Epithelial cell of proximal tubule (primary cell): ENCODE data around the gene RASA3. TPM values are rescaled to one million over a fixed set of nuclear protein-coding genes. Genes with fewer than 3 reads are reported as not detected.

Experiments used
- DNase-seq: peaks from one replicate; pipeline ENCODE4 v3.0.0-alpha.2; 2011; ENCODE audit warnings: low read depth
- H3K4me3 ChIP-seq: 2 replicates; pipeline ENCODE4 v1.5.1; 2011; ENCODE audit warnings: low read depth, mild to moderate bottlenecking, low read length
- total RNA-seq: library from RNA; depleted of rRNA; stranded (reverse); fragments of >200 nt; gene quantifications from 2 replicates; pipeline ENCODE4 v1.2.3, GENCODE V29; 2015
- TF ChIP-seq, protein P1 (sequence below): conservative IDR thresholded peaks from 2 replicates; pipeline ENCODE4 v1.5.1; 2012; ENCODE audit warnings: low read depth, mild to moderate bottlenecking, low read length

Gene RASA3
- total RNA-seq, 1 donor from 2014 or later, result 25.7 TPM

DNA sequence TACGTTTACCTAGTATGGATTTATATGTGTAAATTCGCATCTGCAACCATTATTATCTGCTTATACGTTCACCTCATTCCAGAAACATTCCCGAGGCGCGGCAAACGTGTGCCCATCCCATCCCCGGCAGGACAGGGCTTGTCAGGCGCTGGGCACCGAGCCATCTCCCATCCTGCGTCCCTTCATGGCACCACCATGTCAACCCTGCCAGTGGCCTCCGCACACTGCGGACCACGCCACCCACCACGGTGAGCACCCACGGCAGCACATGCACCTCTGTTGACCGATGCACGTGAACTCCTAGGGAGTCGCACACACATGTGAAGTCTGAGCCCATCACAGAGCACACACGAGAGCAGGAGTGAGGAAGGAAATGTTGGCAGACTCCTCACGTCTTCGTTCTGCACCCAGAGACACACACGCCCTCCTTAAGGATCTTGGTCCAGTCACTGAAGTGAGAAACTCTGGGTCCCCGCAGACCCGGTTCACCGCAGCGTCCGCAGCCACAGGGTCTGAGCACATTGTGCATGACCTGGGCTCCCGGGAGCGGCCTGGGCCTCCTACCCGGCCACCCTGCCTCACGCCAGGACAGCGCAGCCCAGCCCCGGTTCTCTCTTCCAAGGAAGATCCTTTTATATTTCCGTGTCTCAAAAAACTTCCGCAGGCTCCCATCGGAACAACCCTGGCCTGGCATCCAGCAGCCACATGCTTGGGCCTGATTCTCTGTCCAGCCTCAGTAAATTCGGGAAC, 90.2 kb downstream of the RASA3 start:
- TF ChIP-seq, protein P1, sequence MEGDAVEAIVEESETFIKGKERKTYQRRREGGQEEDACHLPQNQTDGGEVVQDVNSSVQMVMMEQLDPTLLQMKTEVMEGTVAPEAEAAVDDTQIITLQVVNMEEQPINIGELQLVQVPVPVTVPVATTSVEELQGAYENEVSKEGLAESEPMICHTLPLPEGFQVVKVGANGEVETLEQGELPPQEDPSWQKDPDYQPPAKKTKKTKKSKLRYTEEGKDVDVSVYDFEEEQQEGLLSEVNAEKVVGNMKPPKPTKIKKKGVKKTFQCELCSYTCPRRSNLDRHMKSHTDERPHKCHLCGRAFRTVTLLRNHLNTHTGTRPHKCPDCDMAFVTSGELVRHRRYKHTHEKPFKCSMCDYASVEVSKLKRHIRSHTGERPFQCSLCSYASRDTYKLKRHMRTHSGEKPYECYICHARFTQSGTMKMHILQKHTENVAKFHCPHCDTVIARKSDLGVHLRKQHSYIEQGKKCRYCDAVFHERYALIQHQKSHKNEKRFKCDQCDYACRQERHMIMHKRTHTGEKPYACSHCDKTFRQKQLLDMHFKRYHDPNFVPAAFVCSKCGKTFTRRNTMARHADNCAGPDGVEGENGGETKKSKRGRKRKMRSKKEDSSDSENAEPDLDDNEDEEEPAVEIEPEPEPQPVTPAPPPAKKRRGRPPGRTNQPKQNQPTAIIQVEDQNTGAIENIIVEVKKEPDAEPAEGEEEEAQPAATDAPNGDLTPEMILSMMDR, result no peak
- no peak overlapping the region for H3K4me3 ChIP-seq
- DNase-seq, result no peak

DNA sequence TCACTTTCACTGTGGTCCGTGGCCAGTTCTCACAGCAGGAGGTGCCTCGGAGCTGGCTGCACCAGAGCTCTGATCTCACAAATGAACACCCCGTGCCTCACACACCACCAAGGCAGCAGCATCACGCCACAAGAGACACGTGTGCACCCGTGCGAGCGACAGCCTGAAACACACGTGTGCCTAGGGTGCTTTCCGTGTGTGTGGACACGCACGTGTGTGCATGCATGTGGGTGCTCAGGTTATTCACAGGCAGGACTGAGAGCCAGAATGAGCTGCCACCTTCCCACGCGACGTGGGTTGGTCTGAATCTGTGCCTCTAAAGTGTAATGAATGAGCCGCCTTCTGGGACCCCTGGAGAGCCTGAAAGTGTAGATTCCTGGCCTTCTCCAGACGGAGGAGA, 90.9 kb downstream of the RASA3 start:
- H3K4me3 ChIP-seq, result no peak overlapping the region
- no peak for DNase-seq
- TF ChIP-seq, protein P1, result no peak

DNA sequence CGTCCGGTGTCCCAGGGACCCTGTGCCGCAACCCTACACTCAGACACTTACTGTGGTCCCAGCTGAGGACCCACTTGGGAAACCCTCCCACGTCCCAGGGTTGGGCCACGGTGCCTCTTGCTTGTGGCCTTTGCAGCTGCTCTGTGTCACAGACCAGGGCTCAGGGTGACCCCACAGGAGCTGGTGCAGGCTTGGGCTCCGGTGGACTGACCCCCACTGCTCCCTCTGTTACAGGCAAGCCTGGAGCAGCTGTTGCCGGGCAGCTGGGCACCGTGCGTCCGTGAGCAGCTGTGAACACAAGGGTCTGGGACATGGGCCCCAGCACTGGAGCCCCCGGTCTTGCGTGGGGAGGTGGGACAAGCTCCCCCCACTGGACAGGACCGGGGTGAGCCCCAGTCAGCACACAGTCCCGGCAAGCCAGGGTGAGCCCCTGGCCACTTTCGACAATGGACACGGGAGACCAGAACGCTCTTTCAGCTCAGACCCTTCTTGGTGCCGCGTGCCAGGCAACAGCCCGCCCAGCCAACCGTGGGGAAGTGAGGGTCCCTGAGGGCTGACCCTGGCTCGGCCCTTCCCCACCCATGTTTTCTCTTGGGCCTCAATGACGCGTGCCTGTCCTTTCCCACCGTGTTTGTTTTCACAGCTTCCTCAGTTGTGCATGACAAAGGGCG, 92.8 kb downstream of the RASA3 start:
- TF ChIP-seq, protein P1, result no peak
- no peak overlapping the region for H3K4me3 ChIP-seq
- DNase-seq, result no peak

DNA sequence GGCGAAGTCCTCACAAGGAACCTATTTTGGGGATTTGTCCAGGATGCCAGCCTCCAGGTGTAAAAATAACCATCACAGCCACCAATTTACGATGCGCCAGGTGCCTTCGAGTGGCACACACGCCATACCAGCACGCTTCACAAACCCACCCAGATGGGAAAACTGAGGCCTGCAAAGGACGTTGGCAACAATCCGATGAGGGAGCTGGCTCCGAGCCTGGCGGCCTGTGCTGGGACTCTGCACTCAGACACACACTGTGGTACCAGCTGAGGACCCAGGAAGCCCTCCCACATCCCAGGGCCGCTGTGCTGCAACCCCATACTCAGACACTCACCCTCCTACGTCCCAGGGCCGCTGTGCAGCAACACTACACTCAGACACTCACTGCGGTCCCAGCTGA, 93.5 kb downstream of the RASA3 start:
- DNase-seq, result no peak
- no peak overlapping the region for H3K4me3 ChIP-seq
- TF ChIP-seq, protein P1, result no peak

DNA sequence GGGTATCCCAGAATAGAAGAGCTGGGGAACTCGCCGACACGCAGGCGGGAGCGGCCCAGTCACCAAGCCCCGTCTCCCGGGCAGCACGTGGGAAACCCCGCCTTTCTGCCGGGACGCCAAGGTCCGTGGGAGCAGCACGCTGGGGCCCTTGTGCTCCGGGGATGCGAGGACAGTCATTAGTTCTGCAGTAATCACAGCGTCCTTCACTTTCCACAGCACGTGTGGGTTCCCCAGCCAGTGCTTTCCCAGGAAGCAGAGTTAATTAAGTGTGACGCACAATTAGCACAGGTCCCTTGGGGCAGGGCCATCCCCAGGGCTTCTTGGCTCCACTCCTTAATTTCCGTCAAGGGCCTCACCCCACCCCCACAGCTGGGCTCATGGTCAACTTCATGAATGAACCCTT, 94.2 kb downstream of the RASA3 start:
- TF ChIP-seq, protein P1, result no peak
- H3K4me3 ChIP-seq, result no peak overlapping the region
- no peak for DNase-seq

DNA sequence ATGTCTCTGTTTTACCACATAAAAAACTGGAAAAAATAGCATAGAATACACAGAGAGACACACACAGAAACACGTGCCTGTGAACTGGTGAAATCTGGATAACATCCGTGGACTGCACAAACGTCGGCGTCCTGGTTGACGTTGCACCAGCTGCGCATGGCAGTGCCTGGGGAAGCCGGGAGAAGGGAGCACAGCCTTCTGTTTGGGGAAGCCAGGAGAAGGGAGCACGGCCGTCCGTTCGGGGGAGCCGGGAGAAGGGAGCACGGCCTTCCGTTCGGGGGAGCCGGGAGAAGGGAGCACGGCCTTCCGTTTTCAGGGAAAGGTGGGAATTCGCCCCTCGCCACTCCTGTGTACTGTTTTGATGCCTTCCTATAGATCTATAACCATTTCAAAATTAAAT, 94.7 kb downstream of the RASA3 start:
- TF ChIP-seq, protein P1, result no peak
- H3K4me3 ChIP-seq, result no peak overlapping the region
- no peak for DNase-seq
